Type B pancreatic cell (in vitro differentiated cells): ENCODE results near the gene LCP1. TPM values are rescaled to one million over a fixed set of nuclear protein-coding genes. Genes with fewer than 3 reads are reported as not detected.

Experiments
- DNase-seq: peaks from one replicate; pipeline ENCODE4 v3.0.0; 2021; ENCODE audit warnings: mixed read lengths; ENCODE audit not compliant: unreplicated experiment; ENCODE audit errors: extremely low spot score
- H3K27ac Mint-ChIP-seq: 2 replicates; pipeline ENCODE4 v1.8.0; 2021; ENCODE audit warnings: mild to moderate bottlenecking, mixed read lengths
- H3K27me3 Mint-ChIP-seq: 2 replicates; pipeline ENCODE4 v1.8.0; 2021; ENCODE audit warnings: mixed read lengths
- H3K36me3 Mint-ChIP-seq: 2 replicates; pipeline ENCODE4 v1.8.0; 2021; ENCODE audit warnings: mixed read lengths
- H3K4me1 Mint-ChIP-seq: one replicate; pipeline ENCODE4 v1.8.0; 2021; ENCODE audit warnings: mixed read lengths; ENCODE audit not compliant: unreplicated experiment
- H3K4me3 Mint-ChIP-seq: 2 replicates; pipeline ENCODE4 v1.8.0; 2021; ENCODE audit warnings: mild to moderate bottlenecking, mixed read lengths
- H3K9me3 Mint-ChIP-seq: 2 replicates; pipeline ENCODE4 v1.8.0; 2021; ENCODE audit warnings: mixed read lengths
- CTCF ChIP-seq: fragments of 200-600 bp; sonication (generic); conservative IDR thresholded peaks from 2 replicates; pipeline ENCODE4 v1.5.0; 2021; ENCODE audit warnings: antibody characterized with exemption, mild to moderate bottlenecking
- total RNA-seq: library from RNA; stranded (reverse); gene quantifications from 2 replicates; pipeline ENCODE4 v1.2.1, GENCODE V29; 2021; ENCODE audit warnings: low replicate concordance

The LCP1 gene
- total RNA-seq, 1 donor from 2014 or later = 43.3 TPM

GRCh38 chr13:46158222-46158621, 23.8 kb downstream of the LCP1 start:
- DNase-seq = no peak
- H3K27me3 Mint-ChIP-seq = no peaks in the 10 kb centered on the region
- no peak overlapping the region for H3K4me3 Mint-ChIP-seq
- peaks cover 4% of the 10 kb centered on the region for H3K4me1 Mint-ChIP-seq
- H3K27ac Mint-ChIP-seq = no peak overlapping the region
- no peaks in the 10 kb centered on the region for H3K36me3 Mint-ChIP-seq
- no peak for TF ChIP-seq CTCF
- no peaks in the 10 kb centered on the region for H3K9me3 Mint-ChIP-seq

- no peaks in the 10 kb centered on the region for H3K9me3 Mint-ChIP-seq
- no peak overlapping the region for H3K4me3 Mint-ChIP-seq
- no peaks in the 10 kb centered on the region for H3K36me3 Mint-ChIP-seq
Observed at GRCh38 chr13:46154136-46154801, 27.7 kb downstream of the LCP1 start.

GRCh38 chr13:46152627-46153328, 29.2 kb downstream of the LCP1 start:
- H3K4me3 Mint-ChIP-seq = no peak overlapping the region
- H3K27ac Mint-ChIP-seq = no peak overlapping the region
- peaks cover 5% of the 10 kb centered on the region for H3K4me1 Mint-ChIP-seq
- no peaks in the 10 kb centered on the region for H3K36me3 Mint-ChIP-seq
- TF ChIP-seq CTCF = no peak
- DNase-seq = no peak
- H3K27me3 Mint-ChIP-seq = no peaks in the 10 kb centered on the region
- no peaks in the 10 kb centered on the region for H3K9me3 Mint-ChIP-seq

More at GRCh38 chr13:46154136-46154801, 27.7 kb downstream of the LCP1 start:
- H3K4me1 Mint-ChIP-seq = peaks cover 5% of the 10 kb centered on the region
- DNase-seq = no peak
- H3K27me3 Mint-ChIP-seq = no peaks in the 10 kb centered on the region
- TF ChIP-seq CTCF = no peak
- no peak overlapping the region for H3K27ac Mint-ChIP-seq

GRCh38 chr13:46150134-46150693, 31.8 kb downstream of the LCP1 start:
- TF ChIP-seq CTCF = no peak
- Mint-ChIP-seq H3K4me3 (no peak overlapping the region), H3K4me1 (peaks cover 10% of the 10 kb centered on the region), H3K27me3 (no peaks in the 10 kb centered on the region), H3K27ac (peak overlapping the region; percentile 8), H3K9me3 (no peaks in the 10 kb centered on the region), H3K36me3 (peaks cover 3% of the 10 kb centered on the region)
- DNase-seq = no peak

- no peak for TF ChIP-seq CTCF
- Mint-ChIP-seq H3K9me3 (no peaks in the 10 kb centered on the region), H3K27ac (peak overlapping the region; percentile 8), H3K27me3 (no peaks in the 10 kb centered on the region), H3K4me3 (no peak overlapping the region), H3K36me3 (peaks cover 9% of the 10 kb centered on the region), H3K4me1 (peaks cover 10% of the 10 kb centered on the region)
- no peak for DNase-seq
Observed at GRCh38 chr13:46149272-46150133, 32.5 kb downstream of the LCP1 start.
